DOHH2 (cell line): ENCODE data around the gene SPINT1.

Experiments
- H3F3A ChIP-seq: fragments of 200-600 bp; sonication (generic), shearing (Covaris generic); 2 replicates; pipeline ENCODE4 v1.6.0; 2016; ENCODE audit warnings: antibody characterized with exemption, mild to moderate bottlenecking; ENCODE audit not compliant: control insufficient read depth, insufficient read depth
- H3K27ac ChIP-seq: fragments of 200-600 bp; sonication (generic); 2 replicates; pipeline ENCODE4 v1.5.1; 2014; ENCODE audit warnings: low read depth, mild to moderate bottlenecking, low read length, moderate library complexity
- H3K27me3 ChIP-seq: fragments of 200-600 bp; sonication (generic); 2 replicates; pipeline ENCODE4 v1.6.1; 2014; ENCODE audit warnings: mild to moderate bottlenecking, low read length, mixed read lengths; ENCODE audit not compliant: control insufficient read depth
- H3K36me3 ChIP-seq: fragments of 200-600 bp; sonication (generic); 2 replicates; pipeline ENCODE4 v1.6.1; 2014; ENCODE audit warnings: mild to moderate bottlenecking, low read length, moderate library complexity, mixed read lengths; ENCODE audit not compliant: control insufficient read depth
- H3K4me1 ChIP-seq: fragments of 200-600 bp; sonication (generic); 2 replicates; pipeline ENCODE4 v1.6.1; 2014; ENCODE audit warnings: mild to moderate bottlenecking, low read length, mixed read lengths; ENCODE audit not compliant: control insufficient read depth
- H3K4me2 ChIP-seq: fragments of 200-600 bp; sonication (generic); 2 replicates; pipeline ENCODE4 v1.6.0; 2014; ENCODE audit warnings: mild to moderate bottlenecking, low read length, moderate library complexity
- H3K4me3 ChIP-seq: fragments of 200-600 bp; sonication (generic); 2 replicates; pipeline ENCODE4 v1.5.1; 2014; ENCODE audit warnings: mild to moderate bottlenecking, low read length, mixed read lengths
- H3K79me2 ChIP-seq: fragments of 200-600 bp; sonication (generic); 2 replicates; pipeline ENCODE4 v1.6.1; 2014; ENCODE audit warnings: mild to moderate bottlenecking, low read length, mixed read lengths; ENCODE audit not compliant: control insufficient read depth
- H3K9me2 ChIP-seq: fragments of 200-600 bp; sonication (generic); replicated peaks from 2 replicates; pipeline ENCODE4 v1.6.1; 2014; ENCODE audit warnings: mild to moderate bottlenecking, low read length, mixed read lengths; ENCODE audit not compliant: control insufficient read depth
- H3K9me3 ChIP-seq: fragments of 200-600 bp; sonication (generic); 2 replicates; pipeline ENCODE4 v1.6.1; 2014; ENCODE audit warnings: antibody characterized with exemption, low read length, mixed read lengths; ENCODE audit not compliant: control insufficient read depth, insufficient read depth
- H4K20me1 ChIP-seq: fragments of 200-600 bp; sonication (generic); 2 replicates; pipeline ENCODE4 v1.6.0; 2014; ENCODE audit warnings: low read depth, mild to moderate bottlenecking, antibody characterized with exemption, low read length, moderate library complexity; ENCODE audit not compliant: control insufficient read depth, insufficient read depth
- CTCF ChIP-seq: fragments of 200-600 bp; sonication (generic); IDR thresholded peaks from one replicate; pipeline ENCODE4 v1.5.1; 2014; ENCODE audit warnings: antibody characterized with exemption, mild to moderate bottlenecking, low read depth, low read length; ENCODE audit not compliant: poor library complexity, severe bottlenecking
- EZH2phosphoT487 ChIP-seq: fragments of 200-600 bp; sonication (generic); IDR thresholded peaks from 2 replicates; pipeline ENCODE4 v1.6.1; 2017; ENCODE audit warnings: borderline replicate concordance, mild to moderate bottlenecking, antibody characterized with exemption, low read length, moderate library complexity, mixed read lengths

The SPINT1 gene

GRCh38 chr15:40854161-40854560 lies 10.3 kb downstream of the SPINT1 start:
- TF ChIP-seq CTCF (no peak), EZH2phosphoT487 (no peak)
- Histone ChIP-seq H3K9me3 (no peaks in the 10 kb centered on the region), H3K4me1 (peaks cover 4% of the 10 kb centered on the region), H3K36me3 (no peaks in the 10 kb centered on the region), H3K9me2 (no peaks in the 10 kb centered on the region), H4K20me1 (no peaks in the 10 kb centered on the region), H3K4me2 (no peak overlapping the region), H3F3A (no peaks in the 10 kb centered on the region), H3K4me3 (no peak overlapping the region), H3K79me2 (no peaks in the 10 kb centered on the region), H3K27ac (no peak overlapping the region), H3K27me3 (no peaks in the 10 kb centered on the region)

- H4K20me1 ChIP-seq, result no peaks in the 10 kb centered on the region
Measured at GRCh38 chr15:40855706-40856234, 11.9 kb downstream of the SPINT1 start.

GRCh38 chr15:40856746-40857145 lies 12.9 kb downstream of the SPINT1 start:
- Histone ChIP-seq H3K4me2 (no peak overlapping the region), H3F3A (no peaks in the 10 kb centered on the region; the same call in 1 of the 2 replicates), H3K36me3 (no peaks in the 10 kb centered on the region), H3K4me1 (peaks cover 4% of the 10 kb centered on the region), H3K27ac (no peak overlapping the region), H3K4me3 (no peak overlapping the region), H3K9me2 (no peaks in the 10 kb centered on the region), H3K79me2 (no peaks in the 10 kb centered on the region), H4K20me1 (no peaks in the 10 kb centered on the region), H3K27me3 (no peaks in the 10 kb centered on the region), H3K9me3 (no peaks in the 10 kb centered on the region)
- no peak for TF ChIP-seq EZH2phosphoT487

More at GRCh38 chr15:40855706-40856234, 11.9 kb downstream of the SPINT1 start:
- H3K27ac ChIP-seq, result no peak overlapping the region
- H3K9me2 ChIP-seq, result no peaks in the 10 kb centered on the region
- no peaks in the 10 kb centered on the region for H3K27me3 ChIP-seq
- no peak overlapping the region for H3K4me3 ChIP-seq
- H3K36me3 ChIP-seq, result no peaks in the 10 kb centered on the region
- TF ChIP-seq CTCF (no peak), EZH2phosphoT487 (no peak)
- no peaks in the 10 kb centered on the region for H3F3A ChIP-seq
- no peaks in the 10 kb centered on the region for H3K79me2 ChIP-seq
- H3K4me1 ChIP-seq, result peaks cover 4% of the 10 kb centered on the region
- H3K9me3 ChIP-seq, result no peaks in the 10 kb centered on the region
- no peak overlapping the region for H3K4me2 ChIP-seq

GRCh38 chr15:40857601-40858341 lies 13.9 kb downstream of the SPINT1 start:
- TF ChIP-seq CTCF (peak; percentile 92), EZH2phosphoT487 (no peak)
- no peaks in the 10 kb centered on the region for H4K20me1 ChIP-seq
- no peaks in the 10 kb centered on the region for H3K79me2 ChIP-seq
- no peaks in the 10 kb centered on the region for H3K9me2 ChIP-seq
- H3K9me3 ChIP-seq, result no peaks in the 10 kb centered on the region
- no peaks in the 10 kb centered on the region for H3K27me3 ChIP-seq
- H3K4me1 ChIP-seq, result peaks cover 4% of the 10 kb centered on the region
- no peak overlapping the region for H3K4me2 ChIP-seq
- H3K4me3 ChIP-seq, result no peak overlapping the region
- no peaks in the 10 kb centered on the region; the same call in 1 of the 2 replicates for H3F3A ChIP-seq
- H3K27ac ChIP-seq, result no peak overlapping the region
- no peaks in the 10 kb centered on the region for H3K36me3 ChIP-seq
